Activated CD8-positive, alpha-beta memory T cell treated with anti-CD3 and anti-CD28 coated beads for 1 hour (primary cell): ENCODE data around the gene TBX3.

Experiments
- DNase-seq, 2 donors: peaks; one replicate each; pipeline ENCODE4 v3.0.0-alpha.2; 2020; ENCODE audit warnings: low read depth in 1 of 2; ENCODE audit errors: extremely low read depth in 1 of 2

Gene TBX3

DNA sequence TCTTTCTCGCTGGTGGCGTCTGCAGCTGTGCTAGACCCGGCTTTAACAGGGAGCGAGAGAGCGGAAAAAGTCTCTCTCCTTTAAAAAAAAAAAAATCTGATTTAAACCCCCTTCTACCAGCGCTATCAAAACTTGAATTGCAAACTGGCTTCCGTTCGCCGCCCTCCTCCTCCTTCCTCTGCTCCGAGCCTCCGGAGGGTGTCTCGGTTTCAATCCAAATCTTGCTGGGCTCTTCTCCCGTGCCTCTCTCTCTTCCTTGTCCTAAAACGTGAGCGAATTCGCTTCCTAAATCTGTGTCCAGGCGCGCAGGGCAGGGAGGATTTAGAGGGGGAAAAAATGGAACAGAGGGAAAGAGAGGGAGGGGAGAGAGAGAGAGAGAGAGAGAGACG, 272 bp downstream of the TBX3 start:
- no peak for DNase-seq

DNA sequence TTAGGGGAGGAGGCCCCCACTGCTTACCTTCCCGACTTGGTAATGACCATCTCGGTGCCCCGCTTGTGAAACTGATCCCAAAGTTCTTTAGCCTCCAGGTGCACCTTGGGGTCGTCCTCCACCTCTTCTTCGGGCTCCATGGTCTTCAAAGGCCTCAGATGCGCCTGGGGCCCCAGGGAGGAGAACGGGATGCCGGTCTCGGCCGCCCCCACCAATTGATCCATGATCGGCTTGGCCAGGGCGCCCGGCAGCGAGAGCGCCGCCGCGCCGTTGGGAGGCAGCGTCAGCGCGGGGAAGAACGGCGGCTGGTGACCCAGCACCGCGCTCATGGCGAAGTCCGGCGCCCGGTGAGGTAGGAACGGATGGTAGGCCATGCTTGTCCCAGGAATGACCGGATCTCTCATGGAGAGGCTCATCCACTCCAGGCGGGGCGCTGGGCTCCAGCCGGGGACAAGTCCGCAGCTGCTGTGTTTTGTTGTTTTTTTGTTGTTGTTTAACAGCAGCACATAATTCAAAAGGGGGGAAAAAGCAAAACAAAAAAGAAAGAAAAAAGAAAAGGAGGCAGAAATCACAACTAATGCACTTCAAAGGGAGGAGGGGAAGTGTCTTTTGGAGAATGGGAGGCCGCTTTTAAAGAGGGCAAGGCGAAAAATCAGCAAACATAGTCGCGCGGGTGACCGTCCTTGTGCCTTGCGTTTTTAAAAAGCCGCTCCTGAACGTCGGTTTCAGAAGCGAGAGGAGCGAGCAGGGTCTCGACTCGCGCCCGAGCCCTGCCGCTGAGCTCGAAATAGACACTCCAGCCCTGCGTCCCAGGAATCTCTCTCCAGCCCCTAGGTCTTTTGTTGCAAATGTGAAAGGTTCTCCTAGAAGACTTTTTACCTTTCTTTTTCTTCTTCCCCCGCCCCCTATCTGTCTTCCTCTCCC, 928 bp downstream of the TBX3 start:
- no peak for DNase-seq

DNA sequence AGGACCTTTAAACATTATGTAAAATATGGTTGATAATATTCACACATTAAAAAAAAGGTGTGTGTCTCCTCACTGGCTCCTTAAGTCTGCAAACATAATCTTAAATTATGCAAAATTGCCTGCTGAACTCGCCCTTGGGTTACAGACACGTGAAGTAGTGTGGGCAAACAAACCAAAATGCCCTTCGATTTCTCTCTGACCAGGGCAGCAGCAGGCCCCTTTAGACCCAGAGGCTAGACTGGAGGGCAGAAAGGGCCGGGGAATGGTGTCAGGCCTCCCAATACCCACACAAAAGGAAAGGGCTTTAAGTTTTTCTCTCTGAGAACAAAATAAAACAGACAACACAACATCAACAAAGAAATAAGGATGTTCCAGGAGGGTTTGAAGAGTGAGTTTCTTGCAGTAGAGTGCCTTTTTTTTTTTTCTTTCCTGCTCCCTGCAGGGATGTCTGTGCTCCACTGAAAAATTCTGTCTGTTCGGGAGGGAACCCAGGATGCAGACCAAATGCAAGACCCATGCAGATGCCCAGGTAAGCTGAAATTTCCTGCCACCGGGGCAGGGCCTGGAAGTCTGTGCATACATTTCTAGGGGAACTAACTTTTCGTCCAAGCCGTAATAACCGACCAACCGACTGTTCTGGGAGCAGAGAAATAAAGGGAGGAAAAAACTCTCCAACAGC, 1.7 kb downstream of the TBX3 start:
- DNase-seq: no peak

DNA sequence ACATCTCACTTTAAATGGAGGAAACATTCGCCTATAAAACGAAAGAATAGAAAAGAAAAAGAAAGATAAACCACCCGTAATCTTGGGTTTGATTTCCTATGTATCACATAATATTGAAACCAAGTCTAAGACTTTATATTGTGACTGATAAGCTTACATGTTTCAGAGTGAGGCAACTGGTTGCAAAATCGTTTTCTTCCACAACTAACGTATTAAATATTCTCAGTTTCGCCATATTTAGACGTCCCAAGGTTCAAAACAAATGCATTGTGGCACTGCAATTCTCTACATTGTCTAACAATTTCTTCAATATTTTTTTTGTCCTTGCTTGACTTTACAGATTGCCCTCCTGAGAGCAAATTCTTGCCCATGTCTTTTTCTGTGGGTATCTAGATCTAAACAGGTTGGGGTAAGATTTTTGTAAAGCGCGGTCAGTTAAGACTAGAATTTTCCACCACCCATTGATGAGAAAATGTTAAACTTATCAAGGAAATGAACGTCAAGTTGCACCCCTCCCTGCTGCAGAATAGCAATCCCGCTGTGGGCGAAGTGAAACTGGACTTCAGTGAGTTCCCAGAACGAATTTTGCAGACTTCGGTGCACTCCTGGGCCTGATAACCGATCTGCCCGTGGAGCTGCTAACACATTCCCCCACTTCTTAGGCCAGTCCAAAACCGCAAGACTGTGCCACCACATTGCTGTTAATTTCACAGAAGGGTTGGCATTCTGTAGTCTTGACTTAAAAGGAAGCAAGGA, 2.7 kb downstream of the TBX3 start:
- DNase-seq: no peak

DNA sequence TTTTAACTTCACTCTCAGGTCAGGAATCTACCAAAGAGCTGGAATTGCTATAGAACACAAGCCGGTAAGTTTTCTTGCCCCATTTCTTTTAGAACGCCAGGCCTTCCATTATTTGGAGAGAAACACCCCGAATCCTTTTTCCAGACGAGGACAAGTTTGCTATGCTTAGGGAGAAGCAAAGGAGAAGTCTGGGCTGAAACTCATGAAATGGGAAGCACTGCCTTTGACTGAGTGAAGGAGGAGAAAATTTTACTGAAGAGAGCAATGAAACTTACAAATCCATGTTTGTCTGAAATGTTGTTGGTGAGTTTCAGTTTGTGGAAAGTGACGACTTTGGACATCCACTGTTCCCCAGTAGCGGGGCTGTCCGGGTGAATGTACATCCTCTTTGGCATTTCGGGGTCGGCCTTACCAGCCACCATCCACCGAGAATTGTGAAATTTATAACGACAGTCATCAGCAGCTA, 3.3 kb downstream of the TBX3 start:
- DNase-seq: no peak

DNA sequence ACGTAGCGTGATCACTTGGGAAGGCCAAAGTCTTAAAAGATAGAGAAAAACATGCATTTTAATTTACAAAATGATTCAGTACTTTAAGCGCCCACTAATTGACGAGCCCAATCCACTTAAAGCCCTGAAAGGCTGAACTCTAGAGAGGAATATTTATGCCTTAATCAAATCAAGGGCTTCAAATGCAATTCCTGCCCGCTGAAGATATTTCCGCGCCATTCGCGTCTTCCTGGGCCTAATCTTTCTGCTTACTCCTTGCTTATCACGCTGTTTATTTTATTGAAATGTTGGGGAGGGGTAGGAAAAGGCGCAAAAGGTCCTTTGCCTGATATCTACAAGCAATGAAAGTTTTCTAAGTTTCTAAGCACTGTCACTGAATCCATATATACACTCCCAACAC, 4.0 kb downstream of the TBX3 start:
- DNase-seq: no peak

DNA sequence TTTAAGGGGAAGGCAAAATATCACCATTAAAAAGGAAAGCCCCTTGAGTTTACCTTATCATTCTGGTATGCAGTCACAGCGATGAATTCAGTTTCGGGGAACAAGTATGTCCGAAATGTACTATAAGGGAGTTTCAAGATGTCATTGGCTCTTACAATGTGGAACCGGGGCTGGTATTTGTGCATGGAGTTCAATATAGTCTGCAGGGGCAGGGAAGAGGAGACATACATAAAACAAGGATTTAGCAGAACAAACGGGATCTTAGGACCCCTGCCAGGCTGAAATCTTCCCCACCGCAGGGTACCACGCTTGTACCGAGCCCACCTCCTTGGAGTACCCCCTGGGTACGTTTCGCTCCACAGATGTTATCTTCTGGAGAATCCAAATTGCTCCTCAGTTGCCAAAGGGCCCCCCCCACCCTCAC, 4.5 kb downstream of the TBX3 start:
- no peak for DNase-seq

DNA sequence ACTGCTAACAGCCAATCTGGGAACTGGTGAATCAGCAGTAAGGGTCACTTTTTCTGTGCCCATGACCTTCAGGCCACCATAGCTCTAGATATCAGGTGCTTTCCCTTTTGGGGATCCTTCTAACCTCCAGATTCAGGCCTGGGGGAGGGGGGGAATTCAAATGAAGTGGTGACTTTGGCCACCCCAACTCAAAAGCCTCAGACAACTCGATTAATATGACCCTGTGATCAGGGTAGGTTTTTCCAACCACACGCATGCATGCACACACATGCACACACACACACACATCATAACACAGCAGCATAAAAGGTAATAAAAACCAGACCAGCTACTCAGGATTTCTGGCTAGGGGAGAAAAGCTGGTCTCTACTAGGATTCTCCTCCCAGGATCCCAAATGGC, 5.3 kb downstream of the TBX3 start:
- DNase-seq: no peak

DNA sequence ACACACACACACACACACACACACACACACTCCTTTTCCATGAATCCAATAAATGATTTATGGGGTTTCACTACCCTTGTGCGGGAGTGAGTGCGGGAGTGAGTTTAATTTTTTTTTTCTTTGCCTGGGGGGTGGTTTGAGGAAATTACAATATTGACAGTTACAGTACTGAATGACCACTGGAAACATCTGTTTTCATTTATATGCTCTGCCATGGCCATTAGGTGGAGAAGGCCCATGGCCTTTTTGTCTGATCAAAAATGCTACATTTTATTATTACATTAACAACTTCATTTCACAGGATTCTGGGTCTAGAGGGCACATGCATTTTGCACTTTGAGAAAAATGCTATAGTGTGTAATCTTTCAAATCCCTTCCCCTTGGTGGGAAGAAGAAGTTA, 5.9 kb downstream of the TBX3 start:
- DNase-seq: no peak

DNA sequence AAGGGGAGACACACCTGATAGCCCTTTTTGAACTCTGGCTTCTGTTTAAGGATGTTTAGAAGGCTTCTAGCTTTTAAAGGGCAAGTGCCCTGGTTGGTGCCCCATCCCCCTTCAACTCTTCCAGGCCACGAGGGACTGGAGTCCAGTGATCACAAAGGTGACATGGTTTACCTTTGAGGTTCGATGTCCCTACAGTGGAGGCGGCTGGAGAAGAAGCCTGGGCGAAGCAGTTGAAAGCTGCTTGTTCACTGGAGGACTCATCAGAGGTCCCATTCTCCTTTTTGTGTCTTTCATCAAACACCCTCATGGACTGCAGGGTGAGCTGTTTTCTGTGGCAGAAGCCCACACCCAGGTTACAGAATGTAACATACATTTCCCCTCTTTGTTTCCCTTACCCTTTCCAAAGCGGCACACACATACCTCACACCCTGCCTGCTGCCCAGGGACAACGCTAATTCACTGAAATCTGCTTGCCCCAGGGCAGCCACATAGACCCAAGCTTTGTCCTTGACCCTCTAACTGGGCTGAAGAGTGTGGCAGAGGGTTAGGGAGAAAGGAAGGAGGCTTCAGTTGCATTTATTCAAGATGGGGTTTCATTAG, 7.7 kb downstream of the TBX3 start:
- DNase-seq: no peak

DNA sequence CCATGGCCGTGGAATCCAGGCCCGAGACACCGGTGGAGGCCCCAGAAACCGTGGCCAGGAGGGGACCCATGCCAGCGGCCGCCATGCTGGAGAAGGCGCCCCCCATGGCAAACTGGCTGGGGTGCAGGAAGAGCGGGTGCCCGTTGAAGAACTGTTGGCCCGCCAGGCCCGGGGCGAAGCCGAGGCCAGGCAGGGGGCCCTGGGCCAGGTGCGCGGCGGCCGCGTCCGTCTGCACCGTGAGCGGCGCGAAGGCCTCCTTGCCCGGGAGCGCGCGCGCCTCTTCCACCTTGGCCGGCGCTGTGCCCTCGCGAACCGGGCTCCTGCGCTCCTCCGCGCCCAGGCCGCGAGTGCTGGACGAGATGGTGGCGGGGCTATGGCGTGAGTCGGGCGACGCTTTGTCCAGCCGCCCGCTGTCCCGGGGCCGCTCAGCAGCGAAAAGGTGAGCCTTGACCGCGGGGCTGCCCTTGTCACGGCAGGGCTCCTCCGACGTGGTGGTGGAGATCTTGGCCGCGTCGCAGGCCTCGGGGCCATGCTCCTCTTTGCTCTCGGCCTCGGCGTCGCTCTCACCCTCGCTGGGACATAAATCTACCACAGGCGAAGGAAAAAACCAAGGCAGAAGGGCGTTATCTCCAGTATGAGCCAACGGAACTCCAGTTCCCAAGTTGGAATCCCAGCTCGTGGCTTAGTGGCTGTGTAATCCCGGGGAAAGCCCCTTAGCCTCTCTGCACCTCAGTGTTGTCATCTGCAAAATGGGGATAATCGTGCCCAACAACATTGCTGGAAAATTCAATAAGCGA, 9.5 kb downstream of the TBX3 start:
- no peak for DNase-seq

DNA sequence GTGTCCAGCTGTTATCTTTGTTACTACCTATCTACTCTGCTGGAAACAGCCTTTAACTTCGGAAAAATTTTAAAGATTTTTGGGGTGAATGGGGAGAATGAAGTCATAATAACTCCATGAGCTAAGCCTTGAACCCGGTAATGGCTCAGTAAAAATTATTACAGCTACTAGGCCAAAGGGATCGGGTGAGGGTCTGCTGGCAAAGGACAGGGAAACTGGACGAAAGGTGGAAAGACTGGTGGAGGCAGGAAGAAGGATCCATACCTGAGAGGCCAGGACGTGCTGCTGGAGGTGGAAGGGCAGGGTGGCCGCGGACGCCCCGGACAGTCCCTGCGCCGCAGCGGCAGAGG, 10.1 kb downstream of the TBX3 start:
- no peak for DNase-seq

DNA sequence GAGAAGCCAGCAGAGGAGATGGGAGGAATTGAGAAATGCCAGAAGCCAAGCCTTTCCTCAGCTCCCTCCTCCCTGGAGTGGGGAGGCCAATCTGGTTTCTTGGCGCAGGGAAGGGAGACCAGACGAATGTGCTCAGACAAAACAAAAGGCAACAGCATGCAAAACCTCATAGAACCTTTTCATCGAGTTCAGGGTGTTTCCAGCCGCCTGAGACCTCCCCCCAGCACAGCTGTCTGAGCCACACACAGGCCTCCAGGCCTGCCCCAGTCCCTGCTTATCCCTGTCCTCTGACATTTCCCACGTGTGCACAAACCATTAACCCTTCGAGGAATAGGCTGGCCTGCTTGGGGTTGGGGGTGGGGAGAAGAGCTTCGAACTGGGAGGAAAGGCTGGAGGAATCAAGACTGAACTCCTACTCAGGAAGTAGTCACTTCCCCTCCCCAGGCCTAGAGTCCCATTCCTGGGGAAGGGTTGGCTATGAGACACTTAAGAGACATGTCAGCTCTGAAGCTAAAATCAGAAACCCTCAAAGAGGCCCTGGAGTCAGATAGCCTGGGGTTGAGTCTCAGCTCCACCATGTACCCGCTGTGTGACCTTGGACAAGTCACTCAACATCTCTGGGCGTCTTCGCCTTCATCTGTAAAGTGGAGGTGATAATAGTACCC, 10.7 kb downstream of the TBX3 start:
- DNase-seq: no peak

DNA sequence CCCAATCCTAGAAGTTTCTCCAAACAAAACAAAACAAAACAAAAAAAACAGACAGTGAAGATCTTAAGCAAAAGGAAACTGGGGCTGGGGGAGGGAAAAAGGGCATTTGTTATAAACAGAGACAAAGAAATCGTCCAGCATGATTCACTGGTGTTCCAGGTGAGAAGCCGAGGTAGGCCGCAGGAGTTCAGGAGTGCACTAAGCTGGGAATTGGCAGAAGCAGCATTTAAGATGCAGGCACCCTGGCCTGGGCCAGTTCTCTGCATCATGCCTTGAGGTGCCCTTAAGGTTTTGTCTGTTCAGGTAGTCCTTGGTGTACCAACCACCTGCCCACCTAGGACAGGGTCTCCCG, 11.2 kb downstream of the TBX3 start:
- no peak for DNase-seq

DNA sequence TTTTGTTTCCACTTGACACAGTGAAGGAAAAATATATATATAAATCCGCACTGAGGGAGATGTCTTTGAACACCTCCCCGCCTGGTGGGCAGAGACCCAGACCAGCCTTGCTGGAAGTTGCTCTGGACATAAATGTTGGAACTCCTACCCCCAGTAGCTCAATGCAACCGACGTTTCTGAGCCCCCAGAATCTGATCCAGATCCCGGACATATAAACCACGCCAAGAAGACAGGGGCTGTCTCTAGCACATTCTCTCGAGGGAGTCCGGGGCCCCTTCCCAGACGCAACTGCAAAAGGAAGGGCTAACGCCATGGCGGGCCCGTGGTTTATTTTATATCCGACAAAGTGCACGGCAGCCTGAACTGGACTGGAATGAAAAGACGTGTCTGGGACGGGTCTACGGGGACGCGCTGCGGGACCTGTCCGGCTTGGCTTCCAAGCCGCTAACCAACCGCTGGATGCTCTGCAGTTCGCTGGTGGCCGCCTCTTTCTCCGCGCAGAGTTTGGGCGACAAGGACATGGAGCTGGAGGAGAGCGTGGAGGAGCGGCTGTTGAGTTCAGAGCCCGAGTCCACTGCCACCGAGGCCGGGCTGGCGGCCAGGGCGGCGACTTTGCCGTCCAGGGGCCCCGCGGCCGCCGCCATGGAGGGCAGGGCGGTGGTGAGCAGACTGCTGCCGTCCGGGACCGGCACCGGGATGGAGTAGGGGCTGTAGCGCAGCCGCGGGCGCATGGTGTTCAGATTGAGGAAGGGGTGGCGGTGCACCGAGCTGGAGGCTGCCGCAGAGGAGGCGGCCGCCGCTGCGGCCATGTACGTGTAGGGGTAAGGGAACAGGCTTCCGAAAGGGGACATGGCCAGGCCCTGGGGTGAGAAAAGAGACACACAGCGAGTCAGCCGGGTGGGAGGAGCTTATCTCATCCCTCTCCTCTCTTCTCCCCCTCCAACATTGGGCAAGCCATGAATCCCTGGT, 12.2 kb downstream of the TBX3 start:
- no peak for DNase-seq

DNA sequence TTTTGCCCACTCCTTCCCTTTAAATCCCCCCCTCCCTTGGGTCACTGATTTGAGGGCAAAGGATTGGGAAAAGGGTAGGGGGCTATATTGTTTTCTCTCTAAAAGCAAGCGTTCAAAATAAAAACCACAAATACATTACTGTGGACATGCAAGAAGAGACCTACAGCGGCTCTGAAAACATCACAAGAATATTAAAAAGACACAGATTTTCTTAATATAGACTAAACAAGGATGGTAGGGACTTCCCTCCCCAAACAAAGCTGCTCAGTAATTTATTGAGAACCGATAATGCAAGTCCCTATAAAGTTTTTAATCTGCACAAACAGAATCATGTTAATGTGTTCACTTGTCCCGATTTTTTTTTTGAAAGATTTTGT, 12.9 kb downstream of the TBX3 start:
- DNase-seq: no peak

DNA sequence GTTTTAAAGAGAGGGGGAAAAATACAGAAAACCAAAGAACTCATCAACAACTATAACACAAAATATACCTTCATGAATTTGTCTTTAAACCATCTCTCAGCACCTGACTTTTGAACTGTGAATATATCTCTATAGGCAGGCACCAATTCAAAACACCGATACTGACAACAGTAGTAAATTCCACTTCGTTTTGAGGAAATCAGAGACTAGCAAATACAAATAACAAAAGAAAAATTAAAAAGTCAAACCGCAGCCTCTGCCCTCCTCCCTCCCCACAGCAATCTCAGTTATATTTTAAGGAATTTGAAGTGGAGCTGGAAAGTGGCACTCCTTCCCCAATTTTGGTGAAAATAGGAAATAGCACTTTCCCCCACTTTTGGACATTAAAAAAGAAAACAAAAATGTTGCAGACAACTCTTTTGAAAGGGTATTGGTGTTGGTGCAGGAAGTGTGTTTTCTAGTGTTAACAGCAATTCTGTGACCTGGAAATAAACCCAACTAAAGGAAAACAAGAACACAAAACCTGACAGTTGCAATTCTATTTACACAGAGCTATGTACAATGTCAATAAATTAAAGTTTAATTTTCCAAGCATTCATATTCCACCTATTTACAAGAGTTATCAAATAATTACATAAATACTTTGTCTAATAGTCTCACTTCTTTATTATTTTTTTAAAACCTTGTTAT, 13.5 kb downstream of the TBX3 start:
- no peak for DNase-seq
